MM.1S (cell line): ENCODE results near the gene PPP1R12C.
A peak's percentile ranks its signal among the peaks of the same experiment; 100 is the strongest.

Source experiments
- DNase-seq: peaks from one replicate; pipeline ENCODE4 v3.0.0-alpha.2; 2015
- H2AFZ ChIP-seq: fragments of 300-600 bp; sonication (generic); 2 replicates; pipeline ENCODE4 v1.6.0; 2016; ENCODE audit warnings: antibody characterized with exemption, low read length
- H3F3A ChIP-seq: fragments of 300-600 bp; sonication (generic); 2 replicates; pipeline ENCODE4 v1.6.1; 2016; ENCODE audit warnings: mild to moderate bottlenecking, antibody characterized with exemption, low read length, moderate library complexity, mixed read lengths; ENCODE audit not compliant: insufficient read depth
- H3K27ac ChIP-seq: fragments of 300-600 bp; sonication (generic); 2 replicates; pipeline ENCODE4 v1.5.1; 2016; ENCODE audit warnings: mild to moderate bottlenecking, low read length
- H3K27me3 ChIP-seq: fragments of 300-600 bp; sonication (generic); replicated peaks from 2 replicates; pipeline ENCODE4 v1.6.0; 2016; ENCODE audit warnings: low read length; ENCODE audit not compliant: insufficient read depth
- H3K36me3 ChIP-seq: fragments of 300-600 bp; sonication (generic); replicated peaks from 2 replicates; pipeline ENCODE4 v1.6.1; 2016; ENCODE audit warnings: mild to moderate bottlenecking, low read length, mixed read lengths; ENCODE audit not compliant: insufficient read depth
- H3K4me1 ChIP-seq: fragments of 300-600 bp; sonication (generic); 2 replicates; pipeline ENCODE4 v1.6.1; 2016; ENCODE audit warnings: low read length, mixed read lengths
- H3K4me2 ChIP-seq: fragments of 300-600 bp; sonication (generic); 2 replicates; pipeline ENCODE4 v1.6.0; 2016; ENCODE audit warnings: low read depth, low read length
- H3K4me3 ChIP-seq: fragments of 300-600 bp; sonication (generic); 2 replicates; pipeline ENCODE4 v1.5.1; 2016; ENCODE audit warnings: low read length, mixed read lengths
- H3K79me2 ChIP-seq: fragments of 300-600 bp; sonication (generic); 2 replicates; pipeline ENCODE4 v1.6.1; 2016; ENCODE audit warnings: mixed run types, low read length, mixed read lengths
- H3K9ac ChIP-seq: fragments of 300-600 bp; sonication (generic); 2 replicates; pipeline ENCODE4 v1.6.1; 2016; ENCODE audit warnings: low read length, mixed read lengths
- H3K9me2 ChIP-seq: fragments of 300-600 bp; sonication (generic); replicated peaks from 2 replicates; pipeline ENCODE4 v1.6.1; 2016; ENCODE audit warnings: mild to moderate bottlenecking, low read length, mixed read lengths; ENCODE audit not compliant: insufficient read depth
- H3K9me3 ChIP-seq: fragments of 300-600 bp; sonication (generic); replicated peaks from 2 replicates; pipeline ENCODE4 v1.6.1; 2016; ENCODE audit warnings: mild to moderate bottlenecking, low read length, mixed read lengths; ENCODE audit not compliant: insufficient read depth
- H4K20me1 ChIP-seq: fragments of 300-600 bp; sonication (generic); 2 replicates; pipeline ENCODE4 v1.6.1; 2016; ENCODE audit warnings: mild to moderate bottlenecking, low read length, moderate library complexity, mixed read lengths; ENCODE audit not compliant: insufficient read depth
- CTCF ChIP-seq: fragments of 300-600 bp; sonication (generic); IDR thresholded peaks from 2 replicates; pipeline ENCODE4 v1.5.1; 2016; ENCODE audit warnings: antibody characterized with exemption, low read length, mixed read lengths
- EZH2 ChIP-seq: fragments of 300-600 bp; sonication (generic); optimal IDR thresholded peaks from 2 replicates; pipeline ENCODE3; 2017; ENCODE audit warnings: low read depth, mild to moderate bottlenecking, antibody characterized with exemption, low read length, mixed read lengths
- EZH2phosphoT487 ChIP-seq: fragments of 300-600 bp; sonication (generic); IDR thresholded peaks from 2 replicates; pipeline ENCODE4 v1.6.1; 2018; ENCODE audit warnings: antibody characterized with exemption, low read length

Gene PPP1R12C

DNA sequence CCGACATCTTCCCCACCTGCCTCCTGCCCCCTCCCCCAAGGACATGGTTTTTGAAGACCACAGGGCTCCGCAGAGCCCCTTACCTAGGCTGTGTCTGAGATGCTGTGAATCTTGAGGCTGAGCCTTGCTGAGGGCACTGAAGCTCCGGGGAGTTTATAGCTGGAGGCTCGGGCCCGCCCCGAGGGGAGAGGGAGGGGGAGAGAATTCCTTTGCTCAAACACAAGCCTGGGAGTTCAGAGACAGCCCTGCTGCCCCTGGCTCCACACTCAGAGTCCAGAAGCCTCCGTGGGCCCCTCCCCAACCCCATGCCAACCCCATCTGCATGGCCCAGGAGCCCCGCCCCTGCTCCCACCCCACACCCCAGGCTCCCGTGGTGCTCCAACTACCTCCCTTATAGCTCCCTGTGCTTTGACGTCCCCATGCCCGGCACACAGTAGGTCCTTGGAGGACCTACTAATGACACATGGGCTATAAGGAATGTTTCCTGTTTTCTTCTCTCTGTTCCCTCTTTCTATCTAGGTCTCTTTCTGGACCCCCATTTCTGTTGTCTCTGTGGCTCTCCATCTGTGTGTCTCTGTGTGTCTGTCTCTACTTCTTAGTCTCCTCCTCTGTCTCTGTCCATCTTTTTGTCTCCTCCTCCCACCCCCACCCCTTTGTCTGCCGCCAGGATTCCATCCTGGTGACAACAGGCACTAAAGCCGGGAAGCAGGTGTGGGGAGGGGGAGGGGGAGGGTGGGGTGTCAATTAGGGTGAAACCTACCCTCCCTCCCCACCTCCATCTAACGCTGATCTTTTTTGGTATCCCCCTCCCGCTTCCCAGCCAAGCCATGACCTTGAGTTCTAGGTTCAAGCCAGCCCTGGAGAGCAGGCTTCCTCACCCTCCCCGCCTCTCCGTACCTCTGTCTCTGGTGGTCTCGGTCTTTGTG, 31.9 kb upstream of the PPP1R12C start, which contains the start of gene TNNT1:
TNNT1 (minus strand) TSS at position 129 of the 926 bp plus-strand sequence. CDS start 2,049 bp downstream, outside the sequence.
- H3K4me3 ChIP-seq = no peak within 1 kb of the TSS
- H3K4me2 ChIP-seq = no peak within 1 kb of the TSS
- no peak within 1 kb of the TSS for H2AFZ ChIP-seq

GRCh38 chr19:55147545-55148251, 30.3 kb upstream of the PPP1R12C start:
- Histone ChIP-seq H3K4me2 (no peak overlapping the region), H2AFZ (no peak overlapping the region), H3K27me3 (peaks cover 73% of the 10 kb centered on the region), H3K79me2 (no peaks in the 10 kb centered on the region), H3K9ac (no peak overlapping the region), H4K20me1 (no peaks in the 10 kb centered on the region), H3K9me2 (no peaks in the 10 kb centered on the region), H3F3A (no peaks in the 10 kb centered on the region), H3K27ac (no peak overlapping the region), H3K36me3 (no peaks in the 10 kb centered on the region), H3K9me3 (no peaks in the 10 kb centered on the region), H3K4me1 (no peaks in the 10 kb centered on the region), H3K4me3 (no peak overlapping the region)
- TF ChIP-seq EZH2phosphoT487 (no peak), CTCF (no peak), EZH2 (no peak)
- DNase-seq = no peak

More for the DNA sequence above, 31.9 kb upstream of the PPP1R12C start, which contains the start of gene TNNT1:
- Histone ChIP-seq H3F3A (no peaks in the 10 kb centered on the region), H3K4me1 (no peaks in the 10 kb centered on the region), H3K27me3 (peaks cover 59% of the 10 kb centered on the region), H3K9ac (no peak within 1 kb of the TSS), H3K9me3 (no peaks in the 10 kb centered on the region), H3K36me3 (no peaks in the 10 kb centered on the region), H3K9me2 (no peaks in the 10 kb centered on the region), H3K79me2 (no peaks in the 10 kb centered on the region), H3K27ac (no peak within 1 kb of the TSS), H4K20me1 (no peaks in the 10 kb centered on the region)
- TF ChIP-seq EZH2 (no peak), CTCF (no peak), EZH2phosphoT487 (no peak)
- DNase-seq = no peak

DNA sequence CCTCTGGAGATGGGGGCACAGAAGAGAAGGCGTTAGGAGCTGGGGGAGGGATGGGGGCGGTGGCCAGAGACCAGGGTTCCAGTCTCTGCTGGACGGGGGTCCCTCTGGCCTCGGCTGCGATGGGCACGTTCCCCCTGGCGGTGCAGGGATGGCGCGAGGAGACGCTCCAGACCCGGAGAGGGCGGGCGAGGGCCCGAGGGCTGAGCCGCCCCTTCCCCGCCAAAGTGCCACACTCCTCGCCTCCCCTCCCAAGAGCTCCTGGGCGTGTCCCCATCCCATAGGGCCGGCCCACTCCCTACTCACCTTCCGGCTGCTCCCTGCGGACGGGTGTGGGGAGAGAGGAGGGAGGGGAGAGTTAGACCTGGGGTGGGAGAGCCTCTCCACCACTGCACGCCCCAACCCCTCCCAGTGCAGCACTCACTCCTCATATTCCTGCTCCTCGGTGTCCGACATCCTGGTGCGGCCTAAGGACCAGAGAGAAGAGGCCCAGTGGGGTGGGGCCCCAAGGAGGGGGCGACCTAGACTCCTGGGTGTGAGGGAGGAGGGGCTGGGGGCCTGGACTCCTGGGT, 29.4 kb upstream of the PPP1R12C start:
- no peaks in the 10 kb centered on the region for H3K9me2 ChIP-seq

More for the DNA sequence above, 29.4 kb upstream of the PPP1R12C start:
- DNase-seq = no peak
- H3K9ac ChIP-seq = no peak overlapping the region
- H3K9me3 ChIP-seq = no peaks in the 10 kb centered on the region
- no peaks in the 10 kb centered on the region for H4K20me1 ChIP-seq
- TF ChIP-seq CTCF = no peak
- no peak for TF ChIP-seq EZH2
- no peak overlapping the region for H3K27ac ChIP-seq
- H3K4me1 ChIP-seq = 0 out of 2 replicates have a peak, but pooled peaks cover 2% of the 10 kb centered on the region
- 0 out of 2 replicates have a peak overlapping the region, but pooled peaks have one; percentile 18 for H3K4me2 ChIP-seq
- no peak overlapping the region for H2AFZ ChIP-seq
- peaks cover 82% of the 10 kb centered on the region for H3K27me3 ChIP-seq
- H3K36me3 ChIP-seq = no peaks in the 10 kb centered on the region
- H3K4me3 ChIP-seq = no peak overlapping the region
- no peaks in the 10 kb centered on the region for H3K79me2 ChIP-seq
- H3F3A ChIP-seq = no peaks in the 10 kb centered on the region
